Tibial nerve (tissue), 4 donors: ENCODE measurements around the gene SMPX. TPM values are rescaled to one million over a fixed set of nuclear protein-coding genes. Genes with fewer than 3 reads are reported as not detected.

Source experiments
- DNase-seq, 2 donors: peaks; one replicate each; pipeline ENCODE4 v3.0.0-alpha.2; 2019; ENCODE audit warnings: low spot score in 2 of 2
- H3K27ac ChIP-seq, 4 donors: fragments of 200-600 bp; sonication (generic) in 3 of 4; one replicate each; pipeline ENCODE4 v1.5.1; 2017 to 2019; ENCODE audit warnings: mild to moderate bottlenecking in 1 of 4
- H3K27me3 ChIP-seq, 2 donors: fragments of 200-600 bp; sonication (generic) in 1 of 2; one replicate each; pipeline versions ENCODE4 v1.5.1 to v1.6.0; 2017 to 2019
- H3K36me3 ChIP-seq, 3 donors: fragments of 200-600 bp; sonication (generic); one replicate each; pipeline ENCODE4 v1.5.1; 2018 to 2019
- H3K4me1 ChIP-seq, 4 donors: fragments of 200-600 bp; sonication (generic) in 3 of 4; one replicate each; pipeline ENCODE4 v1.5.1; 2017 to 2019
- H3K4me3 ChIP-seq, 4 donors: fragments of 200-600 bp; sonication (generic) in 3 of 4; one replicate each; pipeline ENCODE4 v1.5.1; 2017 to 2019; ENCODE audit warnings: mild to moderate bottlenecking in 1 of 4, moderate library complexity in 1 of 4
- H3K9me3 ChIP-seq, 4 donors: fragments of 200-600 bp; sonication (generic) in 3 of 4; one replicate each; pipeline ENCODE4 v1.5.1; 2017 to 2019
- CTCF ChIP-seq, 5 experiments: fragments of 200-600 bp in 3 of 5; fragments of 450-650 bp in 2 of 5; sonication (generic) in 3 of 5; IDR thresholded peaks; one replicate each; pipeline ENCODE4 v1.5.1; 2016 to 2019; ENCODE audit warnings: antibody characterized with exemption in 5 of 5, mild to moderate bottlenecking in 3 of 5, moderate library complexity in 2 of 5
- EP300 ChIP-seq, 2 donors: sonication (generic); formaldehyde crosslinking; IDR thresholded peaks; one replicate each; pipeline ENCODE4 v1.6.1; 2017; ENCODE audit warnings: antibody characterized with exemption in 2 of 2, mild to moderate bottlenecking in 1 of 2
- POLR2A ChIP-seq, 2 donors: fragments of 450-650 bp; IDR thresholded peaks; one replicate each; pipeline ENCODE4 v1.6.1; 2017; ENCODE audit warnings: antibody characterized with exemption in 2 of 2, mild to moderate bottlenecking in 2 of 2, moderate library complexity in 2 of 2
- WGBS, 2 donors: methylation state at CpG; one replicate each; pipeline ENCODE4 v1.1.5; 2018; 5-methylcytosine and 5-hydroxymethylcytosine counted together
- total RNA-seq, 4 donors: library from RNA; depleted of rRNA; stranded (reverse); fragments of >200 nt; gene quantifications; one replicate each; pipeline ENCODE4 v1.1.0, GENCODE V29; 2016

Gene SMPX
- total RNA-seq, 4 donors from 2014 or later: not detected

GRCh38 chrX:21702725-21703124, 55.2 kb downstream of the SMPX start:
- DNase-seq: no peak
- TF ChIP-seq EP300 (IDR thresholded peaks at IDR 0.05) (no peak), CTCF (IDR thresholded peaks at IDR 0.05) (no peak), POLR2A (IDR thresholded peaks at IDR 0.05) (no peak)
- H3K27me3 ChIP-seq: no peaks in the 10 kb centered on the region
- WGBS, 2 donors: 63 to 68% methylated on average over 4 of the region's 4 CpGs
- H3K36me3 ChIP-seq: no peaks in the 10 kb centered on the region
- no peak overlapping the region for H3K4me3 ChIP-seq
- no peak overlapping the region for H3K27ac ChIP-seq
- H3K9me3 ChIP-seq: no peaks in the 10 kb centered on the region
- H3K4me1 ChIP-seq: no peaks in the 10 kb centered on the region

- H3K27me3 ChIP-seq: no peaks in the 10 kb centered on the region
- DNase-seq: no peak
- H3K27ac ChIP-seq: no peak overlapping the region
- no peaks in the 10 kb centered on the region for H3K9me3 ChIP-seq
- no peaks in the 10 kb centered on the region for H3K36me3 ChIP-seq
- H3K4me3 ChIP-seq: no peak overlapping the region
- TF ChIP-seq CTCF (IDR thresholded peaks at IDR 0.05) (no peak), POLR2A (IDR thresholded peaks at IDR 0.05) (no peak), EP300 (IDR thresholded peaks at IDR 0.05) (no peak)
- H3K4me1 ChIP-seq: no peaks in the 10 kb centered on the region
- WGBS, 2 donors: 49 to 59% methylated on average over 3 of the region's 3 CpGs
Measured at GRCh38 chrX:21700967-21701366, 56.9 kb downstream of the SMPX start.

GRCh38 chrX:21700275-21700674, 57.6 kb downstream of the SMPX start:
- Histone ChIP-seq H3K36me3 (no peaks in the 10 kb centered on the region), H3K27me3 (no peaks in the 10 kb centered on the region), H3K4me3 (no peak overlapping the region), H3K9me3 (no peaks in the 10 kb centered on the region), H3K27ac (no peak overlapping the region), H3K4me1 (no peaks in the 10 kb centered on the region)
- DNase-seq: no peak
- WGBS, 2 donors: 77 to 93% methylated on average over 5 of the region's 5 CpGs
- TF ChIP-seq EP300 (IDR thresholded peaks at IDR 0.05): no peak
- TF ChIP-seq POLR2A (IDR thresholded peaks at IDR 0.05): no peak
- no peak for TF ChIP-seq CTCF (IDR thresholded peaks at IDR 0.05)

- TF ChIP-seq EP300 (IDR thresholded peaks at IDR 0.05): no peak
- no peak for TF ChIP-seq CTCF (IDR thresholded peaks at IDR 0.05)
- no peak overlapping the region for H3K4me3 ChIP-seq
Measured at GRCh38 chrX:21699136-21699535, 58.8 kb downstream of the SMPX start.

GRCh38 chrX:21698272-21698671, 59.6 kb downstream of the SMPX start:
- no peak for DNase-seq
- H3K27me3 ChIP-seq: no peaks in the 10 kb centered on the region
- no peak overlapping the region for H3K4me3 ChIP-seq
- H3K27ac ChIP-seq: no peak overlapping the region
- H3K4me1 ChIP-seq: no peaks in the 10 kb centered on the region
- 78 to 82% methylated on average over 4 of the region's 4 CpGs for WGBS, 2 donors
- TF ChIP-seq CTCF (IDR thresholded peaks at IDR 0.05) (no peak), EP300 (IDR thresholded peaks at IDR 0.05) (no peak), POLR2A (IDR thresholded peaks at IDR 0.05) (no peak)
- H3K36me3 ChIP-seq: no peaks in the 10 kb centered on the region
- no peaks in the 10 kb centered on the region for H3K9me3 ChIP-seq

More at GRCh38 chrX:21699136-21699535, 58.8 kb downstream of the SMPX start:
- Histone ChIP-seq H3K9me3 (no peaks in the 10 kb centered on the region), H3K36me3 (no peaks in the 10 kb centered on the region), H3K27me3 (no peaks in the 10 kb centered on the region), H3K4me1 (no peaks in the 10 kb centered on the region), H3K27ac (no peak overlapping the region)
- WGBS, 2 donors: 66 to 80% methylated on average over 3 of the region's 3 CpGs
- DNase-seq: no peak
